ENCODE results near the gene LARGE1.

The LARGE1 gene

GRCh38 chr22:33303099-33303498, 617.2 kb downstream of the LARGE1 start:
- no peak for DNase-seq (ENCODE audit: low read depth)

GRCh38 chr22:33302549-33302948, 617.7 kb downstream of the LARGE1 start:
- DNase-seq (ENCODE audit: low read depth) = no peak

GRCh38 chr22:33302049-33302545, 618.2 kb downstream of the LARGE1 start:
- peak; percentile 3 for DNase-seq (ENCODE audit: low read depth)

- no peak for DNase-seq (ENCODE audit: low read depth)
Observed at GRCh38 chr22:33300165-33300564, 620.1 kb downstream of the LARGE1 start.

GRCh38 chr22:33299245-33299956, 620.9 kb downstream of the LARGE1 start:
- DNase-seq (ENCODE audit: low read depth) = no peak

- DNase-seq (ENCODE audit: low read depth) = no peak
Observed at GRCh38 chr22:33296941-33297340, 623.3 kb downstream of the LARGE1 start.

- no peak for DNase-seq (ENCODE audit: low read depth)
Observed at GRCh38 chr22:33288078-33288477, 632.2 kb downstream of the LARGE1 start.

- no peak for DNase-seq (ENCODE audit: low read depth)
Observed at GRCh38 chr22:33275073-33275443, 645.2 kb downstream of the LARGE1 start.

GRCh38 chr22:33274214-33275072, 645.8 kb downstream of the LARGE1 start:
- DNase-seq (ENCODE audit: low read depth) = no peak

GRCh38 chr22:33272871-33273270, 647.4 kb downstream of the LARGE1 start:
- DNase-seq (ENCODE audit: low read depth) = no peak

- DNase-seq (ENCODE audit: low read depth) = no peak
Observed at GRCh38 chr22:33272180-33272579, 648.1 kb downstream of the LARGE1 start.

GRCh38 chr22:33271390-33272161, 648.7 kb downstream of the LARGE1 start:
- DNase-seq (ENCODE audit: low read depth) = no peak

GRCh38 chr22:33270596-33270995, 649.7 kb downstream of the LARGE1 start:
- DNase-seq (ENCODE audit: low read depth) = no peak

GRCh38 chr22:33261699-33262098, 658.6 kb downstream of the LARGE1 start:
- DNase-seq (ENCODE audit: low read depth) = no peak

- no peak for DNase-seq (ENCODE audit: low read depth)
Observed at GRCh38 chr22:33260498-33260897, 659.8 kb downstream of the LARGE1 start.

GRCh38 chr22:33255791-33256190, 664.5 kb downstream of the LARGE1 start:
- no peak for DNase-seq (ENCODE audit: low read depth)

GRCh38 chr22:33248948-33249347, 671.3 kb downstream of the LARGE1 start:
- no peak for DNase-seq (ENCODE audit: low read depth)

GRCh38 chr22:33247758-33248157, 672.5 kb downstream of the LARGE1 start:
- no peak for DNase-seq (ENCODE audit: low read depth)

- no peak for DNase-seq (ENCODE audit: low read depth)
Observed at GRCh38 chr22:33242078-33242477, 678.2 kb downstream of the LARGE1 start.

GRCh38 chr22:33240888-33241475, 679.3 kb downstream of the LARGE1 start:
- DNase-seq (ENCODE audit: low read depth) = no peak

GRCh38 chr22:33232071-33232470, 688.2 kb downstream of the LARGE1 start:
- DNase-seq (ENCODE audit: low read depth) = no peak

- no peak for DNase-seq (ENCODE audit: low read depth)
Observed at GRCh38 chr22:33227791-33228190, 692.5 kb downstream of the LARGE1 start.
